Testis (tissue), 2 donors: ENCODE measurements around the gene GPATCH3.

Experiments used
- POLR2A ChIP-seq: fragments of 450-650 bp; IDR thresholded peaks from one replicate; pipeline ENCODE4 v1.6.1; 2017; ENCODE audit warnings: antibody characterized with exemption, mild to moderate bottlenecking, moderate library complexity
- TF ChIP-seq, protein P1 (sequence below), 3 experiments: fragments of 450-650 bp in 2 of 3; fragments of 200-600 bp in 1 of 3; sonication (generic) in 1 of 3; IDR thresholded peaks; one replicate each; pipeline ENCODE4 v1.5.1; 2016 to 2019; ENCODE audit warnings: antibody characterized with exemption in 3 of 3, mild to moderate bottlenecking in 2 of 3, moderate library complexity in 1 of 3

DNA sequence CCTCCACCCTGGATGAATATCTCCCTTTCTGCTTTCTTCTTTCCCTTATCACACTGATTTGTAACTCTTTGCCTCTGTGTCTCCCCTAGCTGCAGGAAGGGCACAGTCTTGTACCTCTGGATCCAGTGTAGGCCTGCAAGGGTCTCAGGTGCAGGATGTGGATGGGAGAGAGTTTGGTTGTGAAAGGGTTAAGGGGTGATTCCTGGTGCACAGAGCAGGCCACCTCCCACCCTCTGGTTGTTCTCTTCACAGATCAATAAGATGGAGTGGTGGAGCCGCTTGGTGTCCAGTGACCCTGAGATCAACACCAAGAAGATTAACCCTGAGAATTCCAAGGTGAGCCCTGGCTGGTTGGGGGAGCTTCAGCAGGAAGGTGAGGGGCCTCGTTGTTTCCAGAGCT lies 44.9 kb upstream of the GPATCH3 start:
- TF ChIP-seq, protein P1, sequence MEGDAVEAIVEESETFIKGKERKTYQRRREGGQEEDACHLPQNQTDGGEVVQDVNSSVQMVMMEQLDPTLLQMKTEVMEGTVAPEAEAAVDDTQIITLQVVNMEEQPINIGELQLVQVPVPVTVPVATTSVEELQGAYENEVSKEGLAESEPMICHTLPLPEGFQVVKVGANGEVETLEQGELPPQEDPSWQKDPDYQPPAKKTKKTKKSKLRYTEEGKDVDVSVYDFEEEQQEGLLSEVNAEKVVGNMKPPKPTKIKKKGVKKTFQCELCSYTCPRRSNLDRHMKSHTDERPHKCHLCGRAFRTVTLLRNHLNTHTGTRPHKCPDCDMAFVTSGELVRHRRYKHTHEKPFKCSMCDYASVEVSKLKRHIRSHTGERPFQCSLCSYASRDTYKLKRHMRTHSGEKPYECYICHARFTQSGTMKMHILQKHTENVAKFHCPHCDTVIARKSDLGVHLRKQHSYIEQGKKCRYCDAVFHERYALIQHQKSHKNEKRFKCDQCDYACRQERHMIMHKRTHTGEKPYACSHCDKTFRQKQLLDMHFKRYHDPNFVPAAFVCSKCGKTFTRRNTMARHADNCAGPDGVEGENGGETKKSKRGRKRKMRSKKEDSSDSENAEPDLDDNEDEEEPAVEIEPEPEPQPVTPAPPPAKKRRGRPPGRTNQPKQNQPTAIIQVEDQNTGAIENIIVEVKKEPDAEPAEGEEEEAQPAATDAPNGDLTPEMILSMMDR (IDR thresholded peaks at IDR 0.05): no peak
- TF ChIP-seq POLR2A: no peak
